D721Med (cell line): ENCODE measurements around the gene CCR9.

Experiments used
- DNase-seq: peaks from one replicate; pipeline ENCODE4 v3.0.0; 2011; ENCODE audit warnings: low spot score; ENCODE audit not compliant: insufficient read length
- FAIRE-seq: peaks from 2 replicates; lab custom pipeline; 2011; peaks lifted over from hg19 to GRCh38; lab: Jason Lieb, UNC
- TF ChIP-seq, protein P1 (sequence below): IDR thresholded peaks from 2 replicates; pipeline ENCODE4 v1.5.1; 2012; ENCODE audit warnings: mild to moderate bottlenecking, control low read depth; ENCODE audit not compliant: insufficient read depth; ENCODE audit errors: missing control alignments

CCR9 gene

DNA sequence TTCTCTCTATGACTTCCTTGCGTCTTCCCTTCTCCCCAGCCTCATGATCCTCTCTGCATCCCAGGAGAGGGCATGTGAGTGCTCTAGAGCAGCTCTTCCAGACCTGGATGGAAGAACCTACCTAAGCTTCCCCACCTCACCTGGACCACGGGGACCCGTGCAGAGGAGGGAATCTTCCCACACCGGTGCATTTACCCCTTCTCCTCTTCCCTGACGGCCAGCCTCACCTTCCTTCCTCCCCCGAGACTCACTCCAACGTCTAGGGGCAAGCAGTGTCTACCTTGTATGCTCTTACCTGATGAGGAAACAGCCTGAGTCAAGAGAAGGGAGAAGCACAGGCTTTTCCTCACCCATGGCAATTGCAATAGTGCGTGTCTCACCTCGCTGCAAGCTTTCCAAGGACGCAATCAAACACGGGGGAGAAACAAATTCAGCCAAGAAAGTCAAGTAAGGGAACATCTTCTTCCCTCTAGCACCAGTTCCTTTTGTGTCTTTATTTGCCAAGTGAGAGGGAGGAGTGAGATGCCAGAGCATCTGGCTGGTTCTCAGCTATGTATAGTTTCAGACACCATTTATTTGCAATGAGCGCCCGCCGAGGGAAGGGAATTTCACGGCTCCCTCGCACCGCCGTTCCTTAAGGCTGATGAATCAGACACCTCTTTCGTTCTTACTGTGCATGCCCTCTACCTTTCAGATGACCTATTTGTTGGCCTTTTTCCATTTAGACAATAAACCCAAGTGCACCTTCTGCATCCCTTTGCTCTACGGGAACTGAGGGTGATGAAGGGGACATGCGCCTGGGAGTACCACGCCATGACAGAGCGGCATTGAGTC is 1.8 kb upstream of the CCR9 start:
- TF ChIP-seq, protein P1, sequence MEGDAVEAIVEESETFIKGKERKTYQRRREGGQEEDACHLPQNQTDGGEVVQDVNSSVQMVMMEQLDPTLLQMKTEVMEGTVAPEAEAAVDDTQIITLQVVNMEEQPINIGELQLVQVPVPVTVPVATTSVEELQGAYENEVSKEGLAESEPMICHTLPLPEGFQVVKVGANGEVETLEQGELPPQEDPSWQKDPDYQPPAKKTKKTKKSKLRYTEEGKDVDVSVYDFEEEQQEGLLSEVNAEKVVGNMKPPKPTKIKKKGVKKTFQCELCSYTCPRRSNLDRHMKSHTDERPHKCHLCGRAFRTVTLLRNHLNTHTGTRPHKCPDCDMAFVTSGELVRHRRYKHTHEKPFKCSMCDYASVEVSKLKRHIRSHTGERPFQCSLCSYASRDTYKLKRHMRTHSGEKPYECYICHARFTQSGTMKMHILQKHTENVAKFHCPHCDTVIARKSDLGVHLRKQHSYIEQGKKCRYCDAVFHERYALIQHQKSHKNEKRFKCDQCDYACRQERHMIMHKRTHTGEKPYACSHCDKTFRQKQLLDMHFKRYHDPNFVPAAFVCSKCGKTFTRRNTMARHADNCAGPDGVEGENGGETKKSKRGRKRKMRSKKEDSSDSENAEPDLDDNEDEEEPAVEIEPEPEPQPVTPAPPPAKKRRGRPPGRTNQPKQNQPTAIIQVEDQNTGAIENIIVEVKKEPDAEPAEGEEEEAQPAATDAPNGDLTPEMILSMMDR = no peak
- FAIRE-seq = no peak
- no peak for DNase-seq

DNA sequence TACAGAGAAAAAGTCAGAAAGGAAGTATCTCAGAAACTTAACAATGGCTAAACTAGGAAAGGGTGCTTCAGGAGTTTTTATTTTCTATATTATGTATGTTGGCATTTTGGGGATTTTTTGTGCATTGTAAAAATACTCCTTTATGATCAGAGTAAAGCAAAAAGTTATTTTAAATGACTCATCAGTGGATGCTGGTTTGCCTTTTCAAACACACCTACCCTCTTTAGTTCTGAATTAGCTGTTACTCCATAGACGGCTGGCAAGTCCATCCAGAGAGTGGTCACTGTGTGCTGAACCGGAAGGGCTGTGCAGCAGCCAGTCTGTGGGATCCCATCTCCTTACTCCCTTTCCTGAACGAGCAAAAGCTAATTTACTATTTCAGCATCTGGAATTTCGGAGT is 942 bp downstream of the CCR9 start:
- FAIRE-seq (no peak), DNase-seq (no peak)
- TF ChIP-seq, protein P1 = no peak

DNA sequence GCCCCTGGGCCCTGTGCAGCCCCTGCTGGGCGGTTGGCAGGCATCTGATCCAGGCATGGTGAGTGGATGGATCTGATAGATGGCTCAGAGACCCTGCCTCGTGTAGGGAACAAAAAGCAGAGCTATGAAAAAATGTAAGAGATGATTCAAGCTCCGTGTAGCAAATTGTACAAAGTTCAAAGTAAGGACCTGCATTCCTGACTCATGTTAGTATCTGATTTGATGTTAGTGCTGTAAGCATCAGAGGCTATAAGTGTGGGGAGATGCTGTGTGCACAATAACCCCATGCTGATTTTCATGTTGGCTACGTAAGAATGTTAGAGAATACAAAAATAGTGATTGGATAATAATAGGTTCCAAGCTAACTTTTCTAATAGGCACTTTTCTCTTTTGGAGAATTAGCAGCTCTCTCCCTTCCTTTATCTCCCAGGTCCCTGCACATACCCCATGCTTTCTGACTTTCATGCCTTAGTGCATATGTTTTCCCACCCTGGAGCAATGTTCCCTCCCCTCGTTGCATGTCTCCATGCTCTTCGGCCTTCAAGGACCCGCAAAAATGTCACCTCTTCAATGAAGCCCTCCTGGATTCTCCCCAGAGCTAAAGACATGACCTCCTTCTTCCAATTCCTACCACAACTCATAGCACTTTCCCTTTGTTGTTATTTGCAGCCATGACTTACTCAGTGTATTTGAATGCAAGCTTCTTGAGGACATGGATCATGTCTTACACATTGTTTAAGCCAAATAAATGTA is 1.6 kb downstream of the CCR9 start:
- no peak for FAIRE-seq
- no peak for DNase-seq
- TF ChIP-seq, protein P1 = no peak

DNA sequence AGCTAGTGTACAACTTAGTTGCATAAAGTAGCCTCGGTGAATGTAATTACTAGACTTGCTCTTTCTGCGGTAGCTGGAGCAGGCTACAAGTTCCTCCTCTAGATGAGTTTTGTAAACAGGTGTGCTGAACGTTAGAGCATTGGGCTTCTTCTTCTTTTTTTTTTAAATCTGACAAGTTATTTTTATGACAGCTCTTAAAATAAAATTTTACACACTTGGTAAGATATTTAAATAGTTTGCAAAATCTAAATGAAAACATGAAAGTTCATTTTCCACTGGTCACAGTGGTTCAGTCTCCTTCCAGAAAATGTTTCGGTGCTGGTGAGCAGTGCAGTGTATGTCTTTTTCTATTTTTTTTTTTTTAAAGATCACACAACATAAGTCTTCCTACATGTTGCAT is 3.0 kb downstream of the CCR9 start:
- FAIRE-seq = no peak
- no peak for DNase-seq
- TF ChIP-seq, protein P1 = no peak

DNA sequence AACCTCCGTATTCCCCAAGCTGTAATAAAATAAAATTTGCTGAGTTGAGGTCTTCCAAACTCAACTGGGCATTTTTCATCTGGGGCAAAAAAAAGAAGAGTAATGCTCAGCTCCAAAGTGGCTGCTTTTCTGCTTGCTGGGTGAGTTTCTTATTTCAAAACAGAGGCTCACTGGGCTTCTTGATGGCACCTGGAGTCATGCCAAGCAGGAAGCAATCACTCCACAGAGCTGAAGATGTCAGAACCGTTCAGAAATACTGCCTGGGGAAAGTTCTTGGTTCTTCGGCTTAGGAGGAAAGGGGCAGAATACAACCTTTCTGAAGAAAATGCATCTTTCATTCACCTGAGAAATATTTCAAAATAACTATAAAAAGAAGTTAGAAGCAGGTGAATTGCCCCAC is 4.1 kb downstream of the CCR9 start:
- TF ChIP-seq, protein P1 = no peak
- FAIRE-seq = no peak
- no peak for DNase-seq

DNA sequence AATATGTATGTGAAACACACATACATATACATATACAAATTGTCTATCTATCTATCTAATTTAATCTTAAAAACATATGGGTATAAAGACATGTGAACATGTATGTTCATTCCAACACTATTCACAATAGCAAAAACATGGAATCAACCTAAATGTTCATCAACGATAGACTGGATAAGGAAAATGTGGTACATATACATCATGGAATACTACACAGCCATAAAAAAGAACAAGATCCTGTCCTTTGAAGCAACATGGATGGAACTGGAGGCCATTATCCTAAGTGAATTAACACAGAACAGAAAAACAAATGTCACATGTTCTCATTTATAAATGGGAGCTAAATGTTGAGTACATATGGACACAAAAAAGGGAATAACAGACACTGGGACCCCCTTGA is 5.8 kb downstream of the CCR9 start:
- no peak for DNase-seq
- TF ChIP-seq, protein P1 = no peak
- FAIRE-seq = no peak
